Measurements from ENCODE around the gene ACE.

ACE gene

DNA sequence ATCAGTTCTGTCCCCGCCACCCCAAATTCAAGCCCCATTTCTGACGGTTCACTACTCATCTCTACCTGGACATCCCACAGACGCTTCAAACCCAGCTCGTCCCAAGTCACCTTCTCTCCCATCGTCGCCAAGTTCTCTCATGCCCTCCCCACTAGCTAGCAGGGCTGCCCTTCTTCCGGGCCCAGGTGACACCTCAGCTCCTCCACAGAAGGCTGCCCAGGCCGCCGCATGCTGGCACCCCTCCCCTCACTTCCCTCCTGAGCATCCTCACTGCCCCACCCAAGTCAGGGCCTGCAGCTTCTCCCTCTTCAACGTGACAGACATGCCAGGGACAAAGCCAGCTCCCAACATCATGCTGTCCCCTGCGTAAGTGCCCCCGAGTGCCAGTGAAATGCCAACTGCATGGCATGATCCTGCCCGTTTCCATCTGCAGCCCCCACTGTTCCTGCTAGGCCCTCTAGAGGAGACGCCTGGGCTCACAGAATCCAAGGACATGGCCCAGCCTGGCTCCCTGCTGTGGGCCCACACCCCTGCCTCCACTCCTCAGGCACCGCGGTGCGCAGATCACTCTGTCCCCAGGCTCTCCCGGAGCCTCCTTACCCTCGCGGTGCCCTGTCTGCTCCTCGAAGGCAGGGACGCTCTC, 36.6 kb upstream of the ACE start:
- DNase-seq (ENCODE audit: low read depth): no peak
- no peak overlapping the region for H3K4me3 ChIP-seq (ENCODE audit: low read length)
- TF ChIP-seq CTCF (conservative IDR thresholded peaks at IDR 0.05; ENCODE audit: low read depth, low read length): peak; percentile 3

GRCh38 chr17:63440770-63441335, 36.0 kb upstream of the ACE start:
- no peak for DNase-seq (ENCODE audit: low read depth)
- no peak overlapping the region for H3K4me3 ChIP-seq (ENCODE audit: low read length)
- no peak for TF ChIP-seq CTCF (conservative IDR thresholded peaks at IDR 0.05; ENCODE audit: low read depth, low read length)

GRCh38 chr17:63441654-63442053, 35.2 kb upstream of the ACE start:
- DNase-seq (ENCODE audit: low read depth): no peak
- TF ChIP-seq CTCF (conservative IDR thresholded peaks at IDR 0.05; ENCODE audit: low read depth, low read length): no peak
- no peak overlapping the region for H3K4me3 ChIP-seq (ENCODE audit: low read length)

GRCh38 chr17:63442074-63442473, 34.8 kb upstream of the ACE start:
- DNase-seq (ENCODE audit: low read depth): no peak
- H3K4me3 ChIP-seq (ENCODE audit: low read length): no peak overlapping the region
- TF ChIP-seq CTCF (conservative IDR thresholded peaks at IDR 0.05; ENCODE audit: low read depth, low read length): no peak

DNA sequence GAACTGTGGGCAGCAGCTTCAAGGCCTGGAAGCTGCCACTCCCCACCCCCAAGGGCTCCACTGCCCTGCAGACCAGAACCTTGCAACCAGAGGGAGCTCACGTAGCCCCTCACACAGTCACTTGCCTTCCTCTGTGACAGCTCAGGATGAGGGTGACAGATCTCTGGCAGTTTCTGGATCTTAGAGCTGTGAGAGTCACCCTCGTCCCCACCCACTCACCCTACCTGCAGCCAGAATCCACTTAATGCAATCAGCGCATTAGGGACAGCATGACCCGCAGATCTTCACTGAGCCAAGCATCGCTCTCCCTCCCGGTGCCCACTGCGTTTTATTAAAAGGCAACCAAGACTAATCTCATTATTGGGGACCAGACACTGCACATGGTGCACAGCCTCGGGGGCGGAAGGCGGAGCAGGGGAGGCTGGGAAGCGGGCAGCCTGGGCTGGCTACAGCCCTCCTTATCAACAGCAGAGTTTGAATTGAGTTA, 34.3 kb upstream of the ACE start:
- H3K4me3 ChIP-seq (ENCODE audit: low read length): no peak overlapping the region
- DNase-seq (ENCODE audit: low read depth): no peak
- TF ChIP-seq CTCF (conservative IDR thresholded peaks at IDR 0.05; ENCODE audit: low read depth, low read length): peak; percentile 39

- no peak overlapping the region for H3K4me3 ChIP-seq (ENCODE audit: low read length)
- DNase-seq (ENCODE audit: low read depth): no peak
- no peak for TF ChIP-seq CTCF (conservative IDR thresholded peaks at IDR 0.05; ENCODE audit: low read depth, low read length)
These were observed 33.8 kb upstream of the ACE start for GRCh38 chr17:63443053-63443452.

DNA sequence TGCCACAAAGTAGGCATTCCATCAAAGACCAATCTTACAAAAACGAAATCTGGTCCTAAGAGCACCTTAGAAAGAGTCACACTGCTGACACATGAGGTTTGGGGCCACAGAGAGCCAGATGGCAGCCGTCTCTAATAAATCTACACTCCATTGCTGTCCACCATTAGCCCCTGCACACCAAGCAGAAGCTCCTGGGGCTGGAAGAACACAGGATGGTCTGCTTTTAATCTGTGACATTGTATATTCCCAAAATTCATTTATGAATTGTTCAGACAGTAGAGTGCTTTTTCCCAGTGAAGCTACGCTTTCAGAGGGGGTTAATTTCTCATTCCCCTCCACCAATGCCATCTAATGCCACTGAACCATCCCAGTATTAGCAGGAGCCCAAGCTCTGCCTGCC, 32.4 kb upstream of the ACE start:
- DNase-seq (ENCODE audit: low read depth): no peak
- no peak for TF ChIP-seq CTCF (conservative IDR thresholded peaks at IDR 0.05; ENCODE audit: low read depth, low read length)
- no peak overlapping the region for H3K4me3 ChIP-seq (ENCODE audit: low read length)

All from retinal pigment epithelial cell (primary cell).